SJCRH30 (cell line): ENCODE data around the gene PTPRG. TPM values are rescaled to one million over a fixed set of nuclear protein-coding genes. Genes with fewer than 3 reads are reported as not detected.
A peak's percentile ranks its signal among the peaks of the same experiment; 100 is the strongest.
"Not testable (repeated sequence)": the region's sequence is repeated elsewhere in the genome, so short reads cannot be mapped to it uniquely, and the experiment has no call there.

Experiments used
- DNase-seq, 2 experiments: peaks; one replicate each; pipeline ENCODE4 v3.0.0-alpha.2; 2015 to 2020
- H3K27ac ChIP-seq: fragments of 250-450 bp; sonication (Bioruptor Pico); 2 replicates; pipeline ENCODE4 v1.5.1; 2020; ENCODE audit warnings: mild to moderate bottlenecking, moderate library complexity
- H3K27me3 ChIP-seq: fragments of 250-450 bp; sonication (Bioruptor Pico); 2 replicates; pipeline ENCODE4 v1.5.1; 2020; ENCODE audit warnings: mild to moderate bottlenecking, moderate library complexity
- H3K36me3 ChIP-seq: fragments of 250-450 bp; sonication (Bioruptor Pico); 2 replicates; pipeline ENCODE4 v1.5.1; 2020; ENCODE audit warnings: mild to moderate bottlenecking, moderate library complexity
- H3K4me1 ChIP-seq: fragments of 250-450 bp; sonication (Bioruptor Pico); 2 replicates; pipeline ENCODE4 v1.5.1; 2020; ENCODE audit warnings: mild to moderate bottlenecking, moderate library complexity
- H3K4me3 ChIP-seq: fragments of 250-450 bp; sonication (Bioruptor Pico); 2 replicates; pipeline ENCODE4 v1.5.1; 2020; ENCODE audit warnings: mild to moderate bottlenecking, moderate library complexity
- H3K9me3 ChIP-seq: fragments of 250-450 bp; sonication (Bioruptor Pico); replicated peaks from 2 replicates; pipeline ENCODE4 v1.5.1; 2020; ENCODE audit warnings: mild to moderate bottlenecking, moderate library complexity
- total RNA-seq: library from RNA; depleted of rRNA; stranded (reverse); fragments of >200 nt; shearing (Covaris generic); gene quantifications from 2 replicates; pipeline ENCODE4 v1.2.3, GENCODE V29; 2014

Gene PTPRG
- total RNA-seq, 1 experiment from 2014 or later, result 25.2 TPM

DNA sequence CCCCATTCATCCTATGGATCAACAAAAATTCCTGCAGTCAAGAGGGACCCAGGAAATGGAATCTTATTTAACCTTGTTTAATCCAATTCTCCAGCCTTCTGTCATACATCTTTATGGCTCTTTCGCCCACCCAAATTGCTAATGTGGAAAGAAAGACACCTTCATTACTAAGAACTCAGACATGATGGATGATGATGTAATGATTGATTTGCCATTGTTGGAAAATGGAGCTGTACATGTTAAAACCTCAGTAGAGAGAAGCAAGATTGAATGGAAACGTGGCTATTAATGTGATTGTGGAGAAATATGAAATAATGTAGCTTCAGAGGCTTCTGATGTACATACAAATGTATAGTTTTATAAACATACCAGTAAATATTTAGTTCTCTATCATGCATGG lies 15.7 kb upstream of the PTPRG start:
- Histone ChIP-seq H3K4me1 (no peaks in the 10 kb centered on the region), H3K36me3 (no peaks in the 10 kb centered on the region), H3K4me3 (no peak overlapping the region), H3K27me3 (no peaks in the 10 kb centered on the region), H3K9me3 (no peaks in the 10 kb centered on the region), H3K27ac (no peak overlapping the region)
- DNase-seq, result no peak

DNA sequence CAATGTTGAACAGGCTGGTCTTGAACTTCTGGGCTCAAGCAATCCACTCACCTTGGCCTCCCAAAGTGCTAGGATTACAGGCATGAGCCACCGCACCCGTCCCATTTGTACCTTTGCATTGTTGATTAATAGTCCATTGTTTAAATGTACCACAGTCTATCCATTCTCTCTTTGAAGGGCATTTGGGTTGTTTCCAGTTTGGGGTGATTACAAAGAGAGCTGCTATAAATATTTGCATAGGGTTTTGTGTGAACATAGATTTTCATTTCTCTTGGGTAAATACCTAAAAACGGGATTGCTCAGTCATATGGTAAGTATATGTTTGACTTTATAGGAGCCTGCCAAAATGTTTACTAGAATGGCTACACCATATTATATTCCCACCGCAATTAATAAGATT lies 13.7 kb upstream of the PTPRG start:
- no peak for DNase-seq
- H3K27ac ChIP-seq, result no peak overlapping the region
- no peaks in the 10 kb centered on the region for H3K36me3 ChIP-seq
- no peaks in the 10 kb centered on the region for H3K9me3 ChIP-seq
- no peak overlapping the region for H3K4me3 ChIP-seq
- H3K27me3 ChIP-seq, result no peaks in the 10 kb centered on the region
- H3K4me1 ChIP-seq, result no peaks in the 10 kb centered on the region

DNA sequence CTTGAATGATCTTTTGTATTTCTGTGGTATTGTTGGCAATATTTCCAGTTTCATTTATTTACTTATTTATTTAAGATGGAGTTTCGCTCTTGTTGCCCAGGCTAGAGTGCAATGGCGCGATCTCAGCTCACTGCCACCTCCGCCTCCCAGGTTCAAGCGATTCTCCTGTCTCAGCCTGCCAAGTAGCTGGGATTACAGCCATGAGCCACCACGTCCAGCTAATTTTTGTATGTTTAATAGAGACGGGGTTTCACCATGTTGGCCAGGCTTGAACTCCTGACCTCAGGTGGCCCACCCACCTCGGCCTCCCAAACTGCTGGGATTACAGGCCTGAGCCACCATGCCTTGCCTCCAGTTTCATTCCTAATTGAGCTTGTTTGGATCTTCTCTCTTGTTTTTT lies 8.7 kb upstream of the PTPRG start:
- not testable (repeated sequence) for DNase-seq, H3K4me3 ChIP-seq, H3K36me3 ChIP-seq, H3K4me1 ChIP-seq, H3K27ac ChIP-seq, H3K9me3 ChIP-seq, H3K27me3 ChIP-seq

DNA sequence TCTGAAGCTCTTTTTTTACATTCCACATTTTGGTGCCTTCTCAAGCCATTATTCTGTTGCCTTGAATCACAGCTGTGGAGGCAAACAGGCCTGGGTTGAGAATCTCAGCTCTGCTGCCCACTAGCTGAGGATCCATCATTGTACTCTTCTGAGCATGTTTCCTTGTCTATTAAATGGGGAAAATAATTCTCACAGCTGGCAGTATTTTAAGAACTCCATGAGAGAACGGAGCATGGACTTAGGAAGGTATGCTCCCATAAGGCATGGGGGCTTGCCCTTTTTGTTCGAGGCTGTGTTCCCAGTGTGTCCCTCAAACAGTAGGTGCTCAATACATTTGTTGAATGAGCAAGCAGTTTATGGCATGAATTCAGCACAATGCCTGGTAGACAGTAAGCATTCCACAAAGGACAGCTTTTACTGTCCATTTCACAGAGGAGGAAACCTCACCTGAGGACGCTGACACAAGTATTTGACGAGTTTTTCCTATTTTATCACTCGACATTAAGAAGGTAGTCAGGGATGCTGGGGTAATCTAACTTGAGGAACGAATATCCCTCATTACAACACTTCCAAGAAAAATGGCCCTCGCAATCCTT lies 2.1 kb upstream of the PTPRG start:
- H3K4me1 ChIP-seq, result no peaks in the 10 kb centered on the region
- H3K36me3 ChIP-seq, result no peaks in the 10 kb centered on the region
- H3K9me3 ChIP-seq, result no peaks in the 10 kb centered on the region
- no peak overlapping the region for H3K4me3 ChIP-seq
- no peak for DNase-seq
- no peaks in the 10 kb centered on the region for H3K27me3 ChIP-seq
- H3K27ac ChIP-seq, result no peak overlapping the region

DNA sequence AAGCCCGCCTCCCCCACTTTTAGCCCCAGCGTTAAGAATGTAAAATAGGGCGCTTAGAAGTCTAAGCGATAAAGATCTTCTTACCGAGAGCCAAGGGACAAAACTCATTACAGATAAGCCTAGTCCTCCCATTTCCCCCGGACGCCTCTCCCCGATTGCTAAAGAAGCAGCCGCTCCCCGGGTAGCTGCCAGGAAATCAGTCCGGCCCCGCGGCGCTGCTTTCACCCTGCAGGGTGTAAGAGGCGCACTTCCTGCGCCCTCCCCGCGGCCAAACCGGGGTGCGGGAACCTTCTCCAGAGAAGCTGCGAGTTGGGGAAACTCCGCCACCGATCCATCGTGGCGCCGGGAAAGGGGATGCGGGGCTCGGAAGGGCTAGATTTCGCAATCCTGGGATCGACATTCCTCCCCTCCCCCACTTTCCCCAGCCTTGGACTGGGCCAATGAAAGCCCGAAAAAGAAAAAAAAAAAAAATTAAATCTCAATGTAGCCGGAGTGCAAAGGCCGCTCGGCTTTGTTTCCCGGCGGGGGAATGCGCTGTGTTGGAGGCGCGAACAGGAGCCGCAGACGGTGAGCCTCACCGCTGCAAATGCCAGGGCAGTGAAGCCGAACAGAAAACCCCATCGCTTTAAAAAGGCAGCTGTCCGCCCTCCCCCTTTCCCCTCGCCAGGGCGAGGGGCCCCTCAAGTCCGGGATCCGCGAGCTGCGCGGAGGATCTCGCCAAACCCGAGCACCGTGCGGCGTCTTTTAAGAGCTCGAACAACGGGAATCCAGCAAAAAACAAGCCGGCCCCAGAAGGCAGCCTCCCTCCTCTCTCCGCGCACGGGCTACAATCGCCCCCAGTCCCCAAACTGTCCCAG lies 626 bp upstream of the PTPRG start:
- no peaks in the 10 kb centered on the region for H3K27me3 ChIP-seq
- DNase-seq, result peak; percentile 81 to 83
- H3K4me3 ChIP-seq, result peak overlapping the region; percentile 79
- no peaks in the 10 kb centered on the region for H3K36me3 ChIP-seq
- no peaks in the 10 kb centered on the region for H3K9me3 ChIP-seq
- no peaks in the 10 kb centered on the region for H3K4me1 ChIP-seq
- H3K27ac ChIP-seq, result peak overlapping the region; percentile 92

DNA sequence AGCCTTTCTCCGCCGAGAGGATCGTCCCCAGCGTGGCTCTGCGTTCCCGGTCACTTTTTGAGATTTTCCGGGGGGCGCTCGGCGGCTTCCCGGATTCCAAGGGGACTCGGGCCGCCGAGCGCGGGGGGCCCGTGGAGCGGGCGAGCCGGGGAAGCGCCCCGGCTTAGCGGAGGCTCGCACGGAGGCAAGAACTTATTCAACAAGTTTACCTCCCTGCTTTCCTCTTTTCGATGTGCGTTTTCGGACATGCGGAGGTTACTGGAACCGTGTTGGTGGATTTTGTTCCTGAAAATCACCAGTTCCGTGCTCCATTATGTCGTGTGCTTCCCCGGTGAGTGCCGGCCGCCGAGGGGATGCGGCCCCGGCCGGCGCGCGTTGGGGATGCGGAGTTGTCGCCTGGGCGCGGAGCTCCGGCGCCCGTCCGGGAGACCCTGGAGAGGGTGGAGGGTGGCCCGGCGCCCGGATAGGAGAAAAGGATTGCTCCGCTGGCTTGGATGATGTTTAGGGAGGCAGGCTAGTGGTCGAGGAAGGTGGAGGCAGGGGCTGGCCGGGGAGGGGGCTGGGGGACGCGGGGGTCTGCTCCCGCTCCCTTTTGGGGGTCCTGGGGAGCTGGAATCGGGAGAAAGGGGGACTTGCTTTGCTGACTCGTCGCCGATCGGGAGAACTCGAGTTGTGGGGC lies 810 bp downstream of the PTPRG start:
- DNase-seq, result no peak
- peak overlapping the region; percentile 92 for H3K27ac ChIP-seq

DNA sequence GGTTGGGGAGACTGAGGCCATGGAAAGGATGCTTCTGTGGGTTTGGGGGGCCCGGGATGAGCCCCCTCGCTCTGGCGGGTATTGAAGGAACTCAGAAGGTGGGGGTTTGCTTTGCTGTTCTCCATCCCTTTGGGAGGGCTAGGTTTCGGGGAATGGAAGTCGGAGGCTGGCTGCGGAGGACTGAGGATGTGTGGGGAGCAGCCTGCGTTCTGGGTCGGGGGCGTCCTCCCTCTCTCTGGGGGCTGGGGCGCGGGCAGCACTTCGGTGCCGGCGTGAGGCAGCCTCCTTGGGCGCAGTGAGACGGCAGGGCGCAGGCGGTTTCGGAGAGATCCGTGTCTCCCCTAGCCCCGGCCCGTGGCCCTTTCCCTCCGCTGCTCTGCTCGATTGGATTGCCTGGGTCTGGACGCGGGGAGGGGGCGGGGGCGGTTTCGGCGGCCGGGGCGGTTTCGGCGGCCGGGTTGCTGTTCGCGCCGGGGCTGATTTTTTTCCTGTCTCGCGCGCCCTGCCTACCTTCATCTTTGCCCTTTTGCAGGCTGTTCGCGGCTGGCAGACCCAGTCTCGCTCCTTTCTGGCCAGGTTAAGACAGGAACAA lies 1.4 kb downstream of the PTPRG start:
- no peaks in the 10 kb centered on the region for H3K9me3 ChIP-seq
- peak overlapping the region; percentile 15; the same call in 1 of the 2 replicates for H3K27ac ChIP-seq
- peak; percentile 42 to 47 for DNase-seq
- no peaks in the 10 kb centered on the region for H3K36me3 ChIP-seq
- no peaks in the 10 kb centered on the region for H3K27me3 ChIP-seq
- peak overlapping the region; percentile 79 for H3K4me3 ChIP-seq
- no peaks in the 10 kb centered on the region for H3K4me1 ChIP-seq

More for the DNA sequence above, 810 bp downstream of the PTPRG start:
- Histone ChIP-seq H3K36me3 (no peaks in the 10 kb centered on the region), H3K9me3 (no peaks in the 10 kb centered on the region), H3K4me3 (peak overlapping the region; percentile 79), H3K27me3 (no peaks in the 10 kb centered on the region), H3K4me1 (no peaks in the 10 kb centered on the region)

DNA sequence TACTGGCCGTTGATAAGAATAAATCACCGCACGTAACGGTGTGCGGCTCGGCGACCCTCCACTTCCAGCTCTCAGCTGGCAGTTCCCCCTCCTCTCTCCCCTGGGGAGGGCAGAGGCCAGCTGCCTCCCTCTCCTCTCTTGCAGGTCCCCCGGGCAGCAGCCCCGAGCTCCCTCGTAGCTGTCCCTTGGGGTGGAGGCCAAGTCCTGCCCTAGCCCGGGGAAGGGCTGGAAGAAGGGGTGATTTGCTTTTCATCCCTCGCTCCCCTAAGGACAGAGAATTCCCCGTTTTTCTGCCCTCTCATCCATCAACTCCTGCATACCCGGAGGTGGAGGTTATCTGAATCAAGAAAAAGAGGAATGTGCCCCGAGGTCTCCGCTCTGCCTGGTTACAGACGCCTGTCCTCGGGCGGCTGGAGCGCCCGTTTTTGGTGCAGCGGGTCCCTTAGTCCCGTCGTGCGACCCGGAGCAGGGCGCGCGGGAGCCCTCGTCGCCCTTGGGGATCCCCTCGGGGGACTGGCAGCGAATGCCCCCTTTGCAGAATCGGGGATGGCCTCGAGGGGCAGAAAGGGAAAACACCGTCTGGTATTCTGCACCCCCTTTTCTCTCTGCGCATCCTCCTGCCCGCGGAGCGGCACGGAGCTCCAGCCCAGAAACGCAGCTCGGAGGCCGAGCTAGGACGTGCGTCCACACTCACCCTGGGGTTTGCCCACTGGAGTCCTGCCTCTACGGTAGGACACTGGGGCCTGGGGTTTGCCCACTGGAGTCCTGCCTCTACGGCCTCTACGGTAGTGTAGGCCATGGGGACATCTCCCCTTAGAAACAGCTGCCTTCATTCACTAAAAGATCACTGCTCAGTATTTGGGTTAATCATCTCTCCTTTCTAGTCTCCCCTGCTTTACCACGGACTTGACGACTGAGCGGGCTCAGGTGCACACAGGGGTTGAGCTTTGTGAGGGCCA lies 2.2 kb downstream of the PTPRG start:
- Histone ChIP-seq H3K4me1 (no peaks in the 10 kb centered on the region), H3K36me3 (no peaks in the 10 kb centered on the region), H3K4me3 (peak overlapping the region; percentile 79), H3K27me3 (no peaks in the 10 kb centered on the region), H3K27ac (no peak overlapping the region), H3K9me3 (no peaks in the 10 kb centered on the region)
- DNase-seq, result no peak

DNA sequence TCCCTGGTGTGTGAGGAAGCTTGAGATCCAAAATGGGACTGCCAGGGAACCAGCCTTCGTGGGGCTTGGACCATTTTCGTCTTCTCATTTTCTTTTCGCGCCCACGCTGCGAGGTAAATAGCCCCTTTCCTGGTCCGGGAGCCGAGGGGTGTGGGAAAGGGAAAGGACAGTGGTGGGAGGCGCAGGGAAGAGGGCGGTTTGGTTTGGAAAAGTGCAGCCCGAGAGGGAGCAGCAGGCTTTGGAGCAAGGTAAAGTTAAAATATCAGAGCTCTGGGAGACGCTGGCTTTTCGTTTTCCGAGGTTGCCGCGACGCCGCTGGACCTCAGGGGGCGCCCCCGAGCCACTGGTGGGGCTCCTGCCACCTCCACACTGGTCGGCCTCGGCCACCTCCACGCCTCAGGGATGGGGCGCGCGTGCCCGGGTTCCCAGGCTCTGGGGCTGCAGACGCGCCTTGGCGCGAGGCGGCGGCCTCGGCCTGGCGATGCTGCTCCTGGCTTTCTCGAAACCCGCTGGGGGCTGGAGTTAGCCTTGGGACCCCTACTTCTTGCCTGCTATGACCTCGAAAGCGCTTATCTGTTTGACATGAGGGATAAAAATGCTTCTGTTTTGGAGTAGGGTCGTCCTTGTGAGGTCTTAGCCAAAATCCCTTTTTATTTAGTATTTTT lies 3.2 kb downstream of the PTPRG start:
- Histone ChIP-seq H3K4me3 (no peak overlapping the region), H3K9me3 (no peaks in the 10 kb centered on the region), H3K27ac (no peak overlapping the region), H3K36me3 (no peaks in the 10 kb centered on the region), H3K27me3 (no peaks in the 10 kb centered on the region), H3K4me1 (no peaks in the 10 kb centered on the region)
- no peak for DNase-seq

DNA sequence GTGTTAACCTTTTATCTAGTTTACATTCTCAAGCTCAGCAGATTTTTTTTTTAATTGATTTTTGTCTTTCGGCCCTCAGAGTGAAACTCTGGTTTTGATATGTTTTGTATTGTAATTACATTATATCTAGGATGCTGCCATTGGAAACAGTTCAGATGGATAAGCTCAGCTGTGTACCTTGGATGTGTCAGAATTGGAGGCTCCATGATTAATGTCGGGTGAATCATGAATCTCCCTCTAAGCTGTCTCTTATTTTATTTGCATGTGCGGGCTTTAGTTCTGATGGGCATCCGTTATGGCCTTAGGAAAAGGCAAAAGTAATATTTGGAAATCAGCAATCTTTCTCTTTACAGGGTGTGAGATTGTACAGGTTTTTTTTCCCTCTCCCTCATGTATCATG lies 4.2 kb downstream of the PTPRG start:
- H3K27me3 ChIP-seq, result no peaks in the 10 kb centered on the region
- no peak overlapping the region for H3K4me3 ChIP-seq
- no peaks in the 10 kb centered on the region for H3K36me3 ChIP-seq
- no peak for DNase-seq
- no peaks in the 10 kb centered on the region for H3K9me3 ChIP-seq
- H3K4me1 ChIP-seq, result no peaks in the 10 kb centered on the region
- no peak overlapping the region for H3K27ac ChIP-seq

DNA sequence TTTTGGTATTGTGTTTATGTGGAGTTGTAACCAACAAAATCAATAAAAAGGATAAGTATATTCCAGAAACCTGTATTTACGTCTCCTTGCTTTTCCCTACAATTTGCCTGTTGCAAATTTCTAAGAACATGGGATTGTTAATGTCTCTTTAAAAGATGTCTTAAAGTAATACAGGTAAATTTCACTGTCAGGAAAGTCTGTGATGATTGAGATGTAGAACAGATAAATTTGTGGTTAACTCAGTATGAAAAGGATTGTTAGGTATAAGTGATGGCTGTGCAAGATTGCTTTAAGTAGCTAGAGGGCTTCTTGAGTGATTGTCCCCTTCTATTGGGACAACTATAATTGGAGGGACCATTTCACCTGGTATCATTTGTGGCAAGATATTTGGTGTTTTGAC lies 6.8 kb downstream of the PTPRG start:
- no peak for DNase-seq
- no peaks in the 10 kb centered on the region for H3K9me3 ChIP-seq
- no peaks in the 10 kb centered on the region for H3K27me3 ChIP-seq
- no peaks in the 10 kb centered on the region for H3K36me3 ChIP-seq
- no peak overlapping the region for H3K27ac ChIP-seq
- H3K4me3 ChIP-seq, result no peak overlapping the region
- no peaks in the 10 kb centered on the region for H3K4me1 ChIP-seq

DNA sequence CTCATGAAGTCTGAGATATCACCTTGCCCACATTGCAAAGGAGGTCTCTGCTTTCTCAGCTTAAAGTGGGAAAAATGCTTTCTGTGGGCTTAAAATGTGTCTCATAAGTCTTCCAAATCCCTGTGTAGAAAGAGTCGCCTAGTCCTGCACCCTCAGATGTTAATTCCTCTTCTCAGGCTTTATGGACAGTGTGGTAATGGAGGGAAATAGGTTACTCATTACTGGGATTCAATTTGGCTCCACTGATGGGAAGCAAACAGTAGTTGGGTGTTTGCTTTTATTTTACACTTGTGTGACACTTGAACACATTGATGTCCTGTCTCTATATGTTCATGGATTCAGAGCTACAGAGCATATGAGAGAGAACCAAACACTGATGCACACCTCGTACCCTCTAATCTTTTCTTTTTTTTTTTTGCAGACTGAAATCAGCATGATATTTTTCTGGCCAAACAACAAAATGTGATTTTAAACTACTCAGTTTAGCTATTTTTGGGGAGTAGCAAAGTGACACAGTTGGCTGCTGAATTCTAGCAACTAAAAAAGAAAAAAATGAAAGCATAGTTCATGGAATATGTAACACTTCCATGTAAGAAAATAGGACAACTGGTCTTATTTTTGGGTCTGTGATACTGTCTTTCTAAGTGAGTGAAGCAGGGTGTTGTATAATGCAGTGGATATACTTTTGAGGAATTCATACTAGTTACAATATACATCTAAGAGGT lies 8.6 kb downstream of the PTPRG start:
- Histone ChIP-seq H3K27me3 (no peaks in the 10 kb centered on the region), H3K27ac (no peak overlapping the region), H3K36me3 (no peaks in the 10 kb centered on the region), H3K4me1 (no peaks in the 10 kb centered on the region), H3K4me3 (no peak overlapping the region), H3K9me3 (no peaks in the 10 kb centered on the region)
- no peak for DNase-seq

DNA sequence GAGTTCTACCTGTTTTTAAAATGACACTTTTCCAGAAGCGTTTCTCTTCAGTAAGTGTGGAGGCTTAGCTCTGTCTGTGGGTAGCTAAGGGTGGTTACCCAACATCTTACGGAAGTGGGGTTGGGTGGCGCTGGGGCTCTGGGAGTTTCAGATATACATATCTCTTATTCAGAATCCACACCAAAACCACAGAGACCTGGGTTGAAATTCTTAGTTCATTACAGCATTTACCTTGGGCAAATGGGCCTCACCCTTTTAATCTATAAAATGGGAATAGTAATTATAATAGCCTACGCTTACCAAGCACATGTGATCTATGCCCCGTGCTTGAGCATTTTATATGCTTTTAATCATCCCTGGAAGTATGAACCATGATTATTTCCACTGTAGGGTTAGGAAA lies 9.4 kb downstream of the PTPRG start:
- H3K27me3 ChIP-seq, result no peaks in the 10 kb centered on the region
- no peaks in the 10 kb centered on the region for H3K4me1 ChIP-seq
- H3K27ac ChIP-seq, result no peak overlapping the region
- H3K36me3 ChIP-seq, result no peaks in the 10 kb centered on the region
- H3K9me3 ChIP-seq, result no peaks in the 10 kb centered on the region
- no peak overlapping the region for H3K4me3 ChIP-seq
- no peak for DNase-seq
